ENCODE data around the gene CCDC190.

DNA sequence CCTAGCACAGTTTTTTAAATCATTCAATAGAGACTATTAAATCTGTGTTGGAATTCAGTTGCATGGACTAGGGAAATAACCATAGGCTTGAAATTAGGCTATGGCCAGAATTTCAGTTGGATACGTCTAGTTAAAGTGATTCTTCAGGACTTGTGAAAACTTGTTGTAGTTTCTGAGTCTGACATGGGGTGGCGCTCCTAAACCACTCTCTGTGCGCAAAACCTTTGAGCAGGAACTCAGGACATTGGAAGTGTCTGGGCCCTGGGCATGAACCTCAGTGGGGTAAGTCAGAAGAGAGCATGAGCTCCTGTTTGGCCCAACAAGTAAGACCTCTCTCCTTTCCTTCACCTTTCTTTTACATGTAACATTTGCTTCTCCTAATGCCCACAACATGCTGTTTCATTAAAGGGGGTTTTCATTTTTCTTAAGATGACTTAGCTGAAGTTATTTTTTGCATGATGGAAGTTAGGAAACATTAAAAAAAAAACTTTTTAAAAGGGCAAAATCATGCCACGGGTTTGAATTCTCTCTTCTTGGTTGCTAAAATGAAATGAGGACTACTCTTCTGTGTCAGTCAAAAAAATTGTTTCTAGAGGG lies 17.1 kb upstream of the CCDC190 start:
- no peak for TF ChIP-seq POLR2AphosphoS5 (IDR thresholded peaks at IDR 0.05)
- TF ChIP-seq, protein P1, sequence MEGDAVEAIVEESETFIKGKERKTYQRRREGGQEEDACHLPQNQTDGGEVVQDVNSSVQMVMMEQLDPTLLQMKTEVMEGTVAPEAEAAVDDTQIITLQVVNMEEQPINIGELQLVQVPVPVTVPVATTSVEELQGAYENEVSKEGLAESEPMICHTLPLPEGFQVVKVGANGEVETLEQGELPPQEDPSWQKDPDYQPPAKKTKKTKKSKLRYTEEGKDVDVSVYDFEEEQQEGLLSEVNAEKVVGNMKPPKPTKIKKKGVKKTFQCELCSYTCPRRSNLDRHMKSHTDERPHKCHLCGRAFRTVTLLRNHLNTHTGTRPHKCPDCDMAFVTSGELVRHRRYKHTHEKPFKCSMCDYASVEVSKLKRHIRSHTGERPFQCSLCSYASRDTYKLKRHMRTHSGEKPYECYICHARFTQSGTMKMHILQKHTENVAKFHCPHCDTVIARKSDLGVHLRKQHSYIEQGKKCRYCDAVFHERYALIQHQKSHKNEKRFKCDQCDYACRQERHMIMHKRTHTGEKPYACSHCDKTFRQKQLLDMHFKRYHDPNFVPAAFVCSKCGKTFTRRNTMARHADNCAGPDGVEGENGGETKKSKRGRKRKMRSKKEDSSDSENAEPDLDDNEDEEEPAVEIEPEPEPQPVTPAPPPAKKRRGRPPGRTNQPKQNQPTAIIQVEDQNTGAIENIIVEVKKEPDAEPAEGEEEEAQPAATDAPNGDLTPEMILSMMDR (IDR thresholded peaks at IDR 0.05) = peak in 5 of 7 experiments; percentile 43 to 81 (median 57)

Measured in stomach (tissue), 4 donors.